WTC11 (cell line): Measurements from ENCODE around the gene HOXD13.
A peak's percentile ranks its signal among the peaks of the same experiment; 100 is the strongest.

Source experiments
- ATF3 ChIP-seq: sonication (generic); formaldehyde crosslinking; conservative IDR thresholded peaks from 2 replicates; pipeline ENCODE4 v1.8.1; 2022; ENCODE audit warnings: mild to moderate bottlenecking, missing genetic modification reagents
- ESRRA ChIP-seq: sonication (generic); formaldehyde crosslinking; IDR thresholded peaks from 2 replicates; pipeline ENCODE4 v1.8.1; 2022; ENCODE audit warnings: mild to moderate bottlenecking, missing genetic modification reagents, borderline replicate concordance
- JAZF1 ChIP-seq: fragments of 250-450 bp; sonication (Bioruptor Pico); IDR thresholded peaks from 2 replicates; pipeline ENCODE4 v1.9.0; 2021; ENCODE audit warnings: moderate library complexity, mild to moderate bottlenecking, inconsistent platforms
- JUN ChIP-seq: sonication (generic); formaldehyde crosslinking; IDR thresholded peaks from 2 replicates; pipeline ENCODE4 v1.8.0; 2023; ENCODE audit warnings: mild to moderate bottlenecking, missing genetic modification reagents
- MAX ChIP-seq: sonication (generic); formaldehyde crosslinking; IDR thresholded peaks from 2 replicates; pipeline ENCODE4 v1.8.0; 2022; ENCODE audit warnings: mild to moderate bottlenecking, missing genetic modification reagents
- PRRX2 ChIP-seq: fragments of 250-450 bp; sonication (Bioruptor Pico); IDR thresholded peaks from 2 replicates; pipeline ENCODE4 v1.8.0; 2021; ENCODE audit warnings: mild to moderate bottlenecking
- SMAD3 ChIP-seq: sonication (generic); formaldehyde crosslinking; IDR thresholded peaks from 2 replicates; pipeline ENCODE4 v1.8.0; 2022; ENCODE audit warnings: missing genetic modification reagents, mild to moderate bottlenecking, borderline replicate concordance
- ZBTB21 ChIP-seq: sonication (generic); formaldehyde crosslinking; IDR thresholded peaks from 2 replicates; pipeline ENCODE4 v1.8.1; 2023; ENCODE audit warnings: mild to moderate bottlenecking, missing genetic modification reagents, borderline replicate concordance
- ZNF232 ChIP-seq: sonication (generic); formaldehyde crosslinking; IDR thresholded peaks from 2 replicates; pipeline ENCODE4 v1.8.0; 2022; ENCODE audit warnings: mild to moderate bottlenecking, missing genetic modification reagents
- TF ChIP-seq, protein P1 (sequence below): fragments of 200-600 bp; IDR thresholded peaks from 2 replicates; pipeline ENCODE4 v1.8.0; 2022; ENCODE audit warnings: antibody characterized with exemption
- TF ChIP-seq, protein P2 (sequence below): sonication (generic); formaldehyde crosslinking; IDR thresholded peaks from 2 replicates; pipeline ENCODE4 v1.8.0; 2023; ENCODE audit warnings: missing genetic modification reagents
- TF ChIP-seq, protein P3 (sequence below): sonication (generic); formaldehyde crosslinking; IDR thresholded peaks from 2 replicates; pipeline ENCODE4 v1.8.0; 2022; ENCODE audit warnings: mild to moderate bottlenecking, missing genetic modification reagents

- no peak for TF ChIP-seq JAZF1
- TF ChIP-seq, protein P1, sequence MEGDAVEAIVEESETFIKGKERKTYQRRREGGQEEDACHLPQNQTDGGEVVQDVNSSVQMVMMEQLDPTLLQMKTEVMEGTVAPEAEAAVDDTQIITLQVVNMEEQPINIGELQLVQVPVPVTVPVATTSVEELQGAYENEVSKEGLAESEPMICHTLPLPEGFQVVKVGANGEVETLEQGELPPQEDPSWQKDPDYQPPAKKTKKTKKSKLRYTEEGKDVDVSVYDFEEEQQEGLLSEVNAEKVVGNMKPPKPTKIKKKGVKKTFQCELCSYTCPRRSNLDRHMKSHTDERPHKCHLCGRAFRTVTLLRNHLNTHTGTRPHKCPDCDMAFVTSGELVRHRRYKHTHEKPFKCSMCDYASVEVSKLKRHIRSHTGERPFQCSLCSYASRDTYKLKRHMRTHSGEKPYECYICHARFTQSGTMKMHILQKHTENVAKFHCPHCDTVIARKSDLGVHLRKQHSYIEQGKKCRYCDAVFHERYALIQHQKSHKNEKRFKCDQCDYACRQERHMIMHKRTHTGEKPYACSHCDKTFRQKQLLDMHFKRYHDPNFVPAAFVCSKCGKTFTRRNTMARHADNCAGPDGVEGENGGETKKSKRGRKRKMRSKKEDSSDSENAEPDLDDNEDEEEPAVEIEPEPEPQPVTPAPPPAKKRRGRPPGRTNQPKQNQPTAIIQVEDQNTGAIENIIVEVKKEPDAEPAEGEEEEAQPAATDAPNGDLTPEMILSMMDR = no peak
- no peak for TF ChIP-seq JUN (CRISPR knock-in tag)
- TF ChIP-seq, protein P2, sequence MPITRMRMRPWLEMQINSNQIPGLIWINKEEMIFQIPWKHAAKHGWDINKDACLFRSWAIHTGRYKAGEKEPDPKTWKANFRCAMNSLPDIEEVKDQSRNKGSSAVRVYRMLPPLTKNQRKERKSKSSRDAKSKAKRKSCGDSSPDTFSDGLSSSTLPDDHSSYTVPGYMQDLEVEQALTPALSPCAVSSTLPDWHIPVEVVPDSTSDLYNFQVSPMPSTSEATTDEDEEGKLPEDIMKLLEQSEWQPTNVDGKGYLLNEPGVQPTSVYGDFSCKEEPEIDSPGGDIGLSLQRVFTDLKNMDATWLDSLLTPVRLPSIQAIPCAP (CRISPR knock-in tag) = no peak
- TF ChIP-seq ATF3 (CRISPR knock-in tag) = no peak
- TF ChIP-seq ZNF232 = no peak
- no peak for TF ChIP-seq SMAD3 (CRISPR knock-in tag)
- TF ChIP-seq, protein P3, sequence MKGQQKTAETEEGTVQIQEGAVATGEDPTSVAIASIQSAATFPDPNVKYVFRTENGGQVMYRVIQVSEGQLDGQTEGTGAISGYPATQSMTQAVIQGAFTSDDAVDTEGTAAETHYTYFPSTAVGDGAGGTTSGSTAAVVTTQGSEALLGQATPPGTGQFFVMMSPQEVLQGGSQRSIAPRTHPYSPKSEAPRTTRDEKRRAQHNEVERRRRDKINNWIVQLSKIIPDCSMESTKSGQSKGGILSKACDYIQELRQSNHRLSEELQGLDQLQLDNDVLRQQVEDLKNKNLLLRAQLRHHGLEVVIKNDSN (CRISPR knock-in tag) = peak; percentile 55; the same call in 1 of the 2 replicates
- no peak for TF ChIP-seq ZBTB21 (CRISPR knock-in tag)
- TF ChIP-seq PRRX2 (CRISPR knock-in tag) = no peak
- TF ChIP-seq MAX = no peak
- no peak for TF ChIP-seq ESRRA (CRISPR knock-in tag)
These were observed 14.3 kb downstream of the HOXD13 start, which contains the start of gene HOXD11 for GRCh38 chr2:176106581-176107539.
